ENCODE data around the gene FGFR2.
A peak's percentile ranks its signal among the peaks of the same experiment; 100 is the strongest.

Gene FGFR2

GRCh38 chr10:121611393-121612159 is 13.3 kb upstream of the FGFR2 start:
- DNase-seq (ENCODE audit: low read depth in 2 of 3, low spot score in 2 of 3) = no peak

GRCh38 chr10:121610798-121611323 is 12.6 kb upstream of the FGFR2 start:
- no peak for DNase-seq (ENCODE audit: low read depth in 2 of 3, low spot score in 2 of 3)

GRCh38 chr10:121609426-121610380 is 11.5 kb upstream of the FGFR2 start:
- DNase-seq (ENCODE audit: low read depth in 2 of 3, low spot score in 2 of 3) = no peak

GRCh38 chr10:121608469-121609190 is 10.4 kb upstream of the FGFR2 start:
- peak in 1 of 3 experiments; percentile 12 for DNase-seq (ENCODE audit: low read depth in 2 of 3, low spot score in 2 of 3)

GRCh38 chr10:121607310-121608055 is 9.2 kb upstream of the FGFR2 start:
- no peak for DNase-seq (ENCODE audit: low read depth in 2 of 3, low spot score in 2 of 3)

- no peak for DNase-seq (ENCODE audit: low read depth in 2 of 3, low spot score in 2 of 3)
Measured at GRCh38 chr10:121605708-121606107, 7.5 kb upstream of the FGFR2 start.

- DNase-seq (ENCODE audit: low read depth in 2 of 3, low spot score in 2 of 3) = no peak
Measured at GRCh38 chr10:121601458-121601857, 3.2 kb upstream of the FGFR2 start.

GRCh38 chr10:121600611-121601010 is 2.4 kb upstream of the FGFR2 start:
- no peak for DNase-seq (ENCODE audit: low read depth in 2 of 3, low spot score in 2 of 3)

GRCh38 chr10:121599947-121600346 is 1.7 kb upstream of the FGFR2 start:
- DNase-seq (ENCODE audit: low read depth in 2 of 3, low spot score in 2 of 3) = no peak

- no peak for DNase-seq (ENCODE audit: low read depth in 2 of 3, low spot score in 2 of 3)
Measured at GRCh38 chr10:121597504-121598262, 561 bp downstream of the FGFR2 start.

GRCh38 chr10:121596689-121597503 is 1.3 kb downstream of the FGFR2 start:
- no peak for DNase-seq (ENCODE audit: low read depth in 2 of 3, low spot score in 2 of 3)

- DNase-seq (ENCODE audit: low read depth in 2 of 3, low spot score in 2 of 3) = no peak
Measured at GRCh38 chr10:121595806-121596688, 2.2 kb downstream of the FGFR2 start.

- DNase-seq (ENCODE audit: low read depth in 2 of 3, low spot score in 2 of 3) = no peak
Measured at GRCh38 chr10:121595351-121595805, 2.9 kb downstream of the FGFR2 start.

GRCh38 chr10:121594623-121595350 is 3.5 kb downstream of the FGFR2 start:
- no peak for DNase-seq (ENCODE audit: low read depth in 2 of 3, low spot score in 2 of 3)

GRCh38 chr10:121594076-121594475 is 4.2 kb downstream of the FGFR2 start:
- no peak for DNase-seq (ENCODE audit: low read depth in 2 of 3, low spot score in 2 of 3)

- no peak for DNase-seq (ENCODE audit: low read depth in 2 of 3, low spot score in 2 of 3)
Measured at GRCh38 chr10:121593281-121594075, 4.8 kb downstream of the FGFR2 start.
